ENCODE data around the gene DEDD2.
"Not testable (repeated sequence)": the region's sequence is repeated elsewhere in the genome, so short reads cannot be mapped to it uniquely, and the experiment has no call there.

GRCh38 chr19:42266105-42266504, 48.6 kb upstream of the DEDD2 start:
- not testable (repeated sequence) for TF ChIP-seq POLR2A (IDR thresholded peaks at IDR 0.05); CTCF (IDR thresholded peaks at IDR 0.05 in 8 of 11, conservative IDR thresholded peaks at IDR 0.05 in 3 of 11)

Data from spleen (tissue), 7 donors.